ENCODE results near the gene DRD5.
"Not testable (repeated sequence)": the region's sequence is repeated elsewhere in the genome, so short reads cannot be mapped to it uniquely, and the experiment has no call there.

The DRD5 gene

DNA sequence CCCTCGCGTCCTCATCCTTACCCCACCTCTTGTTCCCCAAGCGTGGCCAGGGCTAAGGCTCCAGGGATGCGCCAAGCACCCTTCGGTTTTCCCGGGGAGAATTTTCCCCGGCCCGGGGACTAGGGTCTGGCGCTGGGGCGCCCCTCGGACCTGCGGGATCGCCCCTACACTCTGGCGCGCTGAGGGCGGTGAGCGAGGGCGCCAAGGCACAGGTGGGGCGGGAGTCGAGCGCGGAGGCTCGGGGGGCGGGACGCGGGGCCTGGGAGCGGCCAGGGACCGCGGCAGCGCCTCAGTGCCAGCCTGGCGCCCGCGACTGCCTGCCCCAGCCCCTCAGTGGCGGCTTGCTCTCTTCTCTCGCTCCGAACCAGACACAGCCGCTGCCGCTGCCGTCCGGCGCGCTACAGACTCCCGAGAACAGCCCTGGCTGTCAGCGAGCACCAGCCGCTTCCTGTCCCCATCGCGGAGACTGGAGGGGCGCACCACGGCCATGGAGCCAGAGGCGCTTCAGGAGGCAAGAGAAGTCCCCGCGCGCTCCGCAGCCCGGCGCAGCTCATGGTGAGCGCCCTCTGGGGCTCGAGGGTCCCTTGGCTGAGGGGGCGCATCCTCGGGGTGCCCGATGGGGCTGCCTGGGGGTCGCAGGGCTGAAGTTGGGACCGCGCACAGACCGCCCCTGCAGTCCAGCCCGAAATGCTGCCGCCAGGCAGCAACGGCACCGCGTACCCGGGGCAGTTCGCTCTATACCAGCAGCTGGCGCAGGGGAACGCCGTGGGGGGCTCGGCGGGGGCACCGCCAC, at the start of gene DRD5:
Gene DRD5, plus strand, starts transcription at position 292 of the 793 bp plus-strand sequence. Its CDS starts 396 bp downstream, at position 688.
- H3K27ac ChIP-seq, result no peak within 1 kb of the TSS
- DNase-seq (ENCODE audit: low read depth, low spot score), result no peak

DNA sequence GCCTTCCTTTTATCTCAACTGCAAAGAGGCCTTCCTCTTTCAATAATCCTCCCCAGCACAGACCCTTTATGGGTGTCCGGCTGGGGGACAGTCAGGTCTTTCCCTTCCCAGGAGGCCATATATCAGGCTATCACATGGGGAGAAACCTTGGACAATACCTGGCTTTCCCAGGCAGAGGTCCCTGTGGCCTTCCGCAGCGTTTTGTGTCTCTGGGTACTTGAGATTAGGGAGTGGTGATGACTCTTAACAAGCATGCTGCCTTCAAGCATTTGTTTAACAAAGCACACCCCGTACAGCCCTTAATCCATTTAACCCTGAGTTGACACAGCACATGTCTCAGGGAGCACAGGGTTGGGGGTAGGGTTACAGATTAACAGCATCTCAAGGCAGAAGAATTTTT, 49.2 kb upstream of the DRD5 start:
- not testable (repeated sequence) for H3K27ac ChIP-seq; DNase-seq (ENCODE audit: low read depth, low spot score)

DNA sequence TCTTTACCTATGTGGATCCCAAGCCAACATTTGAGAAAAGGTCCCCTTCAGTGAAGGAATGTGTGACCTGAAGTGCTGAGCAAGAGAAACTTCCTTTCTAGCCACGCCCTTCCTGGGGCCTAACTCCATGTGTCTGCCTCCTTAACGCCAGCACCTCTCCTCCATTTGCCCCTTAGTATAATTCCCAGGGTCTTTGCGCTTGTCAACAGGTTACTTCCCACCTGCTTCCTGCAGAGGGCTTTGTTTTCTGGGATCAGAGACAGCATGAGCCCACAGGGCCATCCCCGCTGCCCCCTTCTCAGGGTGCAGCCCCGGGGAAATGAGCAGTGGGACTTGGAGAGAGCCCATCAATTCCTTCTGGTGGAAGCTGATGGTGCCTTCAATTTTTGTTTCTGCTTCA, 45.9 kb upstream of the DRD5 start:
- H3K27ac ChIP-seq, result no peak overlapping the region
- DNase-seq (ENCODE audit: low read depth, low spot score), result no peak

DNA sequence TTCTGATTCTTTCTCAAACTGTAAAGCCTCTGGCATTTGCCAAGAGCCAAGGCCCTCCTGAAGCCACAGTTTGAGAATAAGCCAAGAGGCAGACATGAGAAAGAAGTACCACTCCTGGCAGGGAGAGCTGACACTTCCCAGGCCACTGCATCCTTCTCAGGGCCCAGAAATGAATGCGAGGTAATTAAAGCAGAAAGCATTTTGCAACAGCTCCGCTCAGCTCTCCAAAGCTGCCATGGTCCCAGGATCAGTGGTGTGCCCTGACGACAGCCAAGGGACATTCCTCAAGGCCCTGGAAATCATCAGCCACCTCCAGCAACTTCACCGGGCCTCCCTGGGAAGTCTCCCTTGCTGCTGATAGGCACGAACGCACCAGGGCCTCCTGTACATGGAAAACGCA, 44.2 kb upstream of the DRD5 start:
- DNase-seq (ENCODE audit: low read depth, low spot score); H3K27ac ChIP-seq: not testable (repeated sequence)

DNA sequence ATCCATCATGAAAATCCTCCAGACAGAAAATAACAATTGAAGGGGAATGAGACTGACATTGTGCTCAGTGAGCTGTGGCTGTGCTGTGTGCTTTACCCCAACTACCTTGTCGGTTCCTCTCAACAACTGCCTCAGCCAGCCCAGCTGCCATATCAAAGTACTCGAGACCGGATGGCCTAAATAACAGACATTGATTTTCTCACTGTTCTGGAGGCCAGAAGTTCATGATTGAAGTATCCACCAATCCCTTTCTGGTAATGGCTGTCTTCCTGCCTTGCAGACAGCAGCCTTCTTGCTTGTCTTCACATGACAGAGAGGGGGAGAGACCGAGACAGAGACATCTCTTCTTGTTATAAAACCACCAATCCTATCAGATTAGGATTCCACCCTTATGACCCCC, 37.6 kb upstream of the DRD5 start:
- DNase-seq (ENCODE audit: low read depth, low spot score); H3K27ac ChIP-seq: not testable (repeated sequence)

DNA sequence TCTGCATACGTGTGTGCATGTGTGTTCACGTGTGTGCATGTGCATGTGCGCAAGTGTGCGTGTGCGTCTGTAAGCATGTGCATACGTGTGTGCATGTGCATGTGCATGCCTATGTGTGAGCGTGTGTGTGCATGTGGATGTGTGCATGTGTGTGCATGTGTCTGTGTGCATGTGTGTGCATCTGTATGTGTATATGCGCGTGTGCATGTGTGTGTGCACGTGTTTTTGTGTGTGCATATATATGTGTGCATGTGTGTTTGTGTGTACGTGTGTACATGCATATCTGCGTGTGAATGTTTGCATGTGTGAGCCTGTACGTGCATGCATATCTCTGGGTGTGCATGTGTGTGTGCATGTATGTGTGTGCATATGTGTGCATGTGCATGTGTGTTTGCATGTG, 35.7 kb upstream of the DRD5 start:
- DNase-seq (ENCODE audit: low read depth, low spot score), result no peak
- H3K27ac ChIP-seq, result no peak overlapping the region

DNA sequence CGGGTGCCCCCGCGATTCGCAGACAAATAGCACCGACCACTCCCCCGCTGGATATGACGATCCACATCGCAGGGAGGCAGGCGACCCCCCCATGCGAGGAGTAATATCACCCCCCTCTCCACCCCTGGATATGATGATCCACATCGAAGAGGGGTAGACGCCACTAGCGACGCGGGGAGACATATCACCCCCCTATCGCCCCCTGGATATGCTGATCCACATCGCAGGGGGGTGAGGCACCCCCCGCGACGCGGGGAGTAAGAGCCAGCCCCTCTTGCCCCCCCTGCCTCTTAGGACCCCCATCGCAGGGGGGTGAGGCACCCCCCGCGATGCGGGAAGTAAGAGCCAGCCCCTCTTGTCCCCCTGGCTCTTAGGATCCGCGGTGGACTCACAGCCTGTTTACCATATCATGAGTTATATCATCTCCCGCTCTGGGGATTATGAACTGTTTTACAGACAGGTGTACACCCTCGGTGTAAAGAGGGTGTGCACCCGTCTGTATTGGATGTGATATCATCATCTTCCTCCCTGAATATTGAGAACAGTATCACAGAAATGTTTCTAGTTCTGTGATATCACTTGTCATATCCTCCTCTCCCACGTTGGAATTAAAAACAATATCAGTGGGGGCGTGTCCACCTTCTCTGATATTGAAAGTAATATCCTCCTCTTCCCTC, 22.7 kb upstream of the DRD5 start:
- H3K27ac ChIP-seq, result no peak overlapping the region
- no peak for DNase-seq (ENCODE audit: low read depth, low spot score)

DNA sequence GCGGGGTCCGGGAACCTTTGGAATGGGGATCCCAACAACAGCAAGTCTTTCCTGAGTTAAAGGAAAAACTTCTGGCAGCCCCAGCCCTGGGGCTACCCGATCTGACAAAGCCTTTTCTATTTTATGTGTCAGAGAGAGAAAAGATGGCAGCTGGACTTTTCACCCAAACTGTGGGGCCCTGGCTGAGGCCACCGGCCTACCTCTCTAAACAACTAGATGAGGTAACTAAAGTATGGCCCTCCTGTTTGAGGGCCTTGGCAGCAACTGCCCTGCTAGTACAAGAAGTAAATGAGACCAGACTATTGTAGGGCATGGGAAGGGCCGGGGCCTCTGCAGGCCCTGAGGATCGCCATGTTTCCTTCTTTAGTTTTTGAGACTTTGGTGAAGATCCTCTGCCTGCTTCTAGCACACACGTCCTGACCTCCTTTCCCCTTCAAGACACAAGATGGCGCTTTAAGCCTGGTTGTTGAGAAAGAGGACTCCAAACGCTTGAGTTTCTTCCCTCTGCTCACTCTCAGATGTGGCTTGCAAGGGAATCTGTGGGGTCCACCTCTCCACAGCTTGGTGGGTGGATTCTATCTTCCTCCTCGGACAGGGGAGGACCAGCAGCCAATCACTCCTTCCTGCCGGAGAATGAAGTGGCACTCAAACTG, 18.5 kb upstream of the DRD5 start:
- peak; percentile 16 for DNase-seq (ENCODE audit: low read depth, low spot score)
- no peak overlapping the region for H3K27ac ChIP-seq

DNA sequence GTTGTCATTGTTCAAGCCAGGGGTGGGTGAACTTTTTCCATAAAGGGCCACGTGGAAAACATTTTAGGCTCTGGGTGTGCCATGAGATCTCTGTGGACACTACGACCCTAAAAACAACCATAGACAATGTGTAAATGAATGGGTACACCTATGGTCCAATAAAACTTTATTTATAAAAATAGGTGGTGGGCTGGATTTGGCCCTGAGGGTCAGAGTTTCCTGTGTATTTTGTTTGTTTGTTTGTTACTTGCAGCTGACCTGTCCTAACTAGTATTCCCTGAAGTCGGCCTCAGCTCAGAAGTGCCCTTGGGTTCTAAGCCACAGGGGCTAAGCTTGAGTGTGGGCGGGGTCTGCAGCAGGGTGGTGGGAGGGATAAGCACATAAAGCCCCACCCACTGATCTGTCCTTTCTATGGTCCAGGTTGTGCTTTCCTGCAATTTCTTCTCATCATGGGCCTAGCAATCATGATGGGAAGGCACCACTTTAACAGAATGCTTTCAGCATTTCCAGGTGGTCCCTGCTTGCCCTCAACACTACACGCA, 17.2 kb upstream of the DRD5 start:
- H3K27ac ChIP-seq, result no peak overlapping the region
- DNase-seq (ENCODE audit: low read depth, low spot score), result no peak

DNA sequence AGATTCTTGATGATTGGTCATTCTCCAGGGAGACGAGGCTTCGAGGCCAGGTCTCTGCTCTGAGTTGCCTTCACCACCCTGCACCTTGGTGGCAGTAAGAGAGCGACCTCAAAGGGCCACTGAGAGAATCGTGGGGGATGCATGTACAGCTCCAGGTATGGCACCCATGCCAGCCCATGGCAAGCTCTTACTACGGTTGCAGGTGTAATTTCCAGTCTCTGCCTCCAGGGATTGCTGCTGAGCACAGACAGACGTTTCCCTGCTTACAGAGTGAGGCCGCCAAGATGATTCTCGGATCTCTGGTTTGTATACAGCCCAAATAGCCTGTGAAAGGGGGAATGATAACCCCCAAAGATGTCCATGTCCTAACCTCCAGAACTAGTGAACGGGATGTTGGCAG, 16.3 kb upstream of the DRD5 start:
- DNase-seq (ENCODE audit: low read depth, low spot score), result no peak
- H3K27ac ChIP-seq, result no peak overlapping the region

DNA sequence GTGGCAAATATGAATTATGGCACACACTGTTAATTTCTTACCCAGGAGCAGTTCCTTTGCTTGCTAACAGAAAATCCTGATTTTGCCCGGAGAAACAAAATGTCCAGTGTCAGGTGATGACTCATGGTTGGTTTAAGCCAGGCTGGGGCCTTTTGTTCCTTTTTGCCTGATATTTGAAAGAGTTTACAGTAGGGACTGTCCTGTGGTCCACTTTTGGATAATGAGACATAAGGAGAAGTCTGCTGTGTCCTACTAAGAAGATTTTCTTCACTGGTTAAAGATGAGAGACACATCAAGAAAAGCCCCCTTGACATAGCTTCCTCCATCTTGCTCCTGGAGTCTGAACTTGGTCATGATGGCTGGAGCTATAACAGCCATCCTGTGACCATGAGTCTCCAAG, 12.1 kb upstream of the DRD5 start:
- DNase-seq (ENCODE audit: low read depth, low spot score), result no peak
- no peak overlapping the region for H3K27ac ChIP-seq

DNA sequence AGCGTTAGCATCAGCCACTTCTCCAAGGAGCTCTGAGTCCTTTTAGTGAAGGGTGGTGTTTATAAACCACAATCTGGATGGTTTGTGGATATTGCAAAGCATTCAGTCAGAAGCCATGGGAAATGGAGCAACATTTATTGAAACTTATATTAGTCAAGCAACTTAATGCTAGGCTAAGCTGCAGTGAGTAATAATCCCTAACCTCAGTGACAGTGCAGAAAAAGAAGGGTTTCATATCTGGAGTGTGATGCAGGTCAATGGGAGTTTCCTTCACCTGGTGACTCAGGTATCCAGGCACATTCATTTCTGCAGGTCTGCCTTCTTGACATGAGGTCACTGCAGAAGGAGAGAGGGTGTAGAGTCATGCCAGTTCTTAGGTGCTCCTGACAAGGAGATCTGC, 10.4 kb upstream of the DRD5 start:
- DNase-seq (ENCODE audit: low read depth, low spot score), result peak; percentile 95
- peak overlapping the region; percentile 70 for H3K27ac ChIP-seq

DNA sequence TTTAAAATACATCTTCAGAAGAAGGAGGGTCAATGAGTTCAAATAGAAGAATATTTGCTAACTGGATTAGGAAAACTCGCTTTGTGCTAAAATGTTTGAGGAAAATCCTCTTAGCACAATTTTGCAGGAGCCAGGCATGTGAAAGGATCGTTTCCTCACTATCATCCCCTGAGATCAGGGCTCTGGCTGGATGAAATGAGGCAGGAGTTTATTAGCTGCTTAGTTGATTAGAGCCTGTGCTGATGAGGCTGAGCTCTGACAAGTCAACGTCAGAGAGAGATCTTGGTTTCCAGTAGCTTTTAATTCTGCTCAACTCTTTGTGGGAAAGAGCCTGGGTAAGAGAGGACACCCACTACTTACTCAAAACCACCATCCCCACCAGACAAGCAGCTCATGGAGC, 8.0 kb upstream of the DRD5 start:
- DNase-seq (ENCODE audit: low read depth, low spot score), result no peak
- H3K27ac ChIP-seq, result no peak overlapping the region

DNA sequence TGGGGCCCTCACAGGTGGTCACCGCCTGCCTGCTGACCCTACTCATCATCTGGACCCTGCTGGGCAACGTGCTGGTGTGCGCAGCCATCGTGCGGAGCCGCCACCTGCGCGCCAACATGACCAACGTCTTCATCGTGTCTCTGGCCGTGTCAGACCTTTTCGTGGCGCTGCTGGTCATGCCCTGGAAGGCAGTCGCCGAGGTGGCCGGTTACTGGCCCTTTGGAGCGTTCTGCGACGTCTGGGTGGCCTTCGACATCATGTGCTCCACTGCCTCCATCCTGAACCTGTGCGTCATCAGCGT, 652 bp downstream of the DRD5 start:
- no peak overlapping the region for H3K27ac ChIP-seq
- DNase-seq (ENCODE audit: low read depth, low spot score), result no peak

DNA sequence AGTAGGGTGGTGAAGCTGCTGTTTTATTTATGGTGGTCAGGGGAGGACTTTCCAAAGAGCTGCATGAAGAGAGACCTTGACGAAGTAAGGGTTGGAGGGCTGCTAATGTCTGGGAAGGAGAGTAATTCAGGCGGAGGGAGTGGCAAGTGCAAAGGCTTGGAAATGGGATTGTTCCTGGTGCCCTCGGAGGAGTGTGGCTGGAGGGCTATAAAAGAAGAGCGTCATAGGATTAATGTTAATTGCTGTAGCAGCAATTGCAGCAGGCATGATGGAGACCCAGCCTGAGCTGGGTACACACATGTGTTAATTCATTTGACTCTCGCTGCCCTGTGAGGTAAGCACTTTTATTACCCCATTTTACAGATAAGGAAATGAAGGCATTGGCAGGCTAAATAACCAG, 4.5 kb downstream of the DRD5 start:
- DNase-seq (ENCODE audit: low read depth, low spot score), result not testable (repeated sequence)

DNA sequence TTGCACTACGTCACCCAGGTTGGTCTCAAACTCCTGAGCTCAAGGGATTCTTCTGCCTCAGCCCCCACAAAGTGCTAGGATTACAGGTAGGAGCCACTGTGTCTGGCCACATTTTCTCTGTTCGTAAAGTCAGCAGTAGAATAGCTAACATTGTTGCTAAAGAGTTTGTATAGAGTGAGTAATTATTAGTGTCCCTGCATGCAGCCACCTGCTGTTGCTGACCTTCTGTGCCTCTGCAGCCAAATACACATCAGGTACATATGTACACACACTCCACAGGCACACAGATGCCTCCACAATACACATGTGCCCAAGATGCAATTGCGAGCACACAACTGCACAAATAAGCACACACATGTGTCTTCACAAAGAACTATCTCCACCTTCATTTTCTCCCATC, 10.9 kb downstream of the DRD5 start:
- peak overlapping the region; percentile 45 for H3K27ac ChIP-seq
- DNase-seq (ENCODE audit: low read depth, low spot score), result no peak

More for the DNA sequence above, 4.5 kb downstream of the DRD5 start:
- H3K27ac ChIP-seq, result not testable (repeated sequence)

DNA sequence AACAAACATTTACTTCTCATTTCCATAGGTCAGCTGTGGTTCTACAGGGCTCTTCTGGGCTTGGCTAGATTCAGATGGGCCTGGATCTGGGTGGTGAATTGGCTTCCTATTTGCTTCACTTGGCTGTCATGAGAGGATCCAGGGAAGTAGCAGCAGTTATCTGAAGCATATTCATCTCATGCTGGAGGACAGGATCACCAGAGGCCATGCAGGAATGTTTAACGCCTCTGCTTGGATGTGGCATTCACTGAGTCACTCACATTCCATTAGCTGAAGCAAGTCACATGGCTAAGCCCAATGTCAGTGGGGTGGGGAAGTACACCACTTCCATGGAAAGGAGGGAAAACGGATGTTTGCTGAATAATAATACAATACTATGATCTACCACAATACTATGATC, 15.2 kb downstream of the DRD5 start:
- DNase-seq (ENCODE audit: low read depth, low spot score), result not testable (repeated sequence)

DNA sequence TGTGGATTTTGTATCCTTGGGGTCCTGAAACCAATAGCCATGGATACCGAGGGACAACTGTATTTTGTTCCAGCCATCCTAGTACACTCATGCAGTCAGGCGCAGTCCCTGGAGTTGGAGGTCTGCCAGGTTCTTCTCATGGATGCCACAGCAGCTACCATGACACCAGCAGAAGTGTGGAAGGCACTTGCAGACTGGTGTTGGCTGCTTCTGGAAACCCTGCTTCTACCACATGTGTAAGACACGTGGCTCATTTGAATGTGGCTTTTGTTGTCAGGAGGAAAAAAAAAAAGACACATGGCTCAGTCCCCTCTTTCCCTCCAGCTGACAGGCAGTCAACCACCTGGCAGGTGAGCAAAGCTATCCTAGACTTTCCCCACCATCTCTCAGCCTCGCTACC, 19.4 kb downstream of the DRD5 start:
- DNase-seq (ENCODE audit: low read depth, low spot score), result no peak

More for the DNA sequence above, 15.2 kb downstream of the DRD5 start:
- H3K27ac ChIP-seq, result not testable (repeated sequence)

DNA sequence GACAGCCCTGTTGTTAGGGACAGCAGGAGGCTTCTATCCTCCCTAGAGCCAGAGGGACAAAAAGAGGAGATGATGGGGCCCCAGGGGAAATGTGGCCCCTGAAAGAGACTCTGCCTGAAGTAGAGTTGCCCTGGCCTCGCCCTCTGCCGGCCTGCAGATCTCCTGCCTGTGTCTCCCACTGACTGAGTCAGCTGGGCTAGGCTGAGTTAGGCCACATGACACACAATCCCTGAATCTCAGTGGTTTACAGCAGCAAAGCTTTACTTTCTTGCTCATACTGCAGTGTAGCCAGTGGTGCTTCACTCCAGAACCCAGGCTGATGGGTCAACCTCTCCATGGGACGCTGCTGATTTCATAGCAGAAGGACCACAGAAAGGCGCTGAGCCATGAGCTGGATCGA, 23.5 kb downstream of the DRD5 start:
- H3K27ac ChIP-seq, result no peak overlapping the region
- DNase-seq (ENCODE audit: low read depth, low spot score), result no peak

More for the DNA sequence above, 19.4 kb downstream of the DRD5 start:
- no peak overlapping the region for H3K27ac ChIP-seq

DNA sequence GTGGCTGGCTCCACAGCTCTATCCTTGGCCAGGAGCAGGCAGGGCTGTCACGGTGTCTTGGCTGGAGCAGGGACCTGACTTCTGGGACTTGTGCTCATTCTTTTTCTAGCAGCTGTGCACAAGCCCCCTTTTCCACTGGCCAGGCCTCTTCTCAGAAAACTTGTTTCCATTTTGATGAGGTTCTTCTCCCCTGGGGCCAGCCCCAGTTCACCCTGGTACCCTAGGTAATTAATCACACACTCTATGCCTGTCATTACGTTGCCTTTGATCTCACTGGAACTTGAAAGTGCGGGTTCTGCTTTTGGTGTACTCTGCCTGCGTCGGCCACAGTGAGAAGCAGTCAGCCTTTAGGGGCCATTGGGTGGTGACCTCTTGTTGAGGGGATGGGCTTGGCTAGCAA, 26.6 kb downstream of the DRD5 start:
- H3K27ac ChIP-seq, result no peak overlapping the region
- no peak for DNase-seq (ENCODE audit: low read depth, low spot score)

DNA sequence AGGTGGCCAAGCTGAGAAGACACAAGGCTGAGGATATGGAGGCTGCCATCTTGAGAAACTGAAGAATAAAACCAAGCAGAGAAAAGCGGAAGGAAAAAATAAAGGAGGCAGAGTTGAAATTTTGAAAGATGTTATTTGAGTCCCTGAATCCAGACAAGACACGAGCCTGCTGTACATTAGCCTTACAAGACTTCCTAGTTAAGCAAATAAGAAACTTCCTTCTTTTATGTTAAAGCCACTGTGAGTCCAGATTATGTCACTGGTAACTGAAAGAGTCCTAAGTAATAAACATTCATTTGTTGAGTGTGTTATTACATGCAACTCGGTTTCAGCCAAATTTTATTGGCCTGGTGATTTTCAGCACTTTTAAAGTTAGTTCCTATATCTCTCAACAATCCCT, 30.4 kb downstream of the DRD5 start:
- no peak for DNase-seq (ENCODE audit: low read depth, low spot score)

More for the DNA sequence above, 30.4 kb downstream of the DRD5 start:
- no peak overlapping the region for H3K27ac ChIP-seq
